ENCODE data around the gene SLC30A2.

The SLC30A2 gene

DNA sequence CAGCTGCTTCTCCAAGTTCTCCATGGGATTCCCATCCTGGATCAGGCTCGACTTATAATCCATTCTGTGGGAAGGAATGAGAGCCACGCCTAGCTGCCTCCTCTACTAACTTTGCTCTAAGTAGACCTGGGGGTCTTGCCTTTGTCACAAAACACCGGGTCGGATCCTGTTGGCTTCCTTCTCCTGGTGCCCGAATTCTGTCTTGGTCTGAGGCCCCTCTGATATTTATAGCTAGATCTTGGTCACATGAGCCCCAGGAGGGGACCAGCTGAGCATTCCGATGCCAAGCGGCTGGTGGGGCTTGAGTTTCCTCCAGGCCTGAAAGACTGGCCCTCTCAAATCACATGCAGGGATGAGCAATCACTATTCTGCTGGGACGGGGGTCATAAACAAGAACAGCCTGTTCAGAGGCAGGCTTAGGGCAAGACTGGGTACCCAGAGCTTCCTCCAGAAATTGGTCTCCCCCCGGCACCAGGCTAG, 21.6 kb upstream of the SLC30A2 start, which contains the start of gene TRIM63:
TSS of gene TRIM63 (minus strand) at position 199 of the 480 bp plus-strand sequence. CDS start at position 63, 136 bp downstream.
- DNase-seq = no peak

DNA sequence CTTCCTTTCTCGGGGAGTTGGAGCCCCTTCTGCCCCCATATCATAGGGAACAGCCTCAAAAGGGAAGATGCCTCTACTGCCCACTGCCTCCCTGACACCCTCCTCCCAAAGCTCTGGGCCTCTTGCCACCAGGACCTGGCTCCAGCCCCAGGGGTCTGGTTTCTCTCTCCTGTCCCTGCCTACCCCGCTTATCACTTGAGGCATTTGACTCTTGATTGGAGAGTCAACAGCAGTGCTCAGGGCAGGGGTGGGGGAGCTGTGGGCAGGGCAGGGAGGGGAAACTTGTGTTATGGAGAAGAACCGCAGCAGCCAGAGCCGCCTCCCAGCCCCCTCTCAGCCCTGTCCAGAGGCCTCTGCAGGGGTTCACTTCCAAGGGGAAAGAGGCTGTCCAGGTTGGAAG, 20.9 kb upstream of the SLC30A2 start:
- DNase-seq = no peak

DNA sequence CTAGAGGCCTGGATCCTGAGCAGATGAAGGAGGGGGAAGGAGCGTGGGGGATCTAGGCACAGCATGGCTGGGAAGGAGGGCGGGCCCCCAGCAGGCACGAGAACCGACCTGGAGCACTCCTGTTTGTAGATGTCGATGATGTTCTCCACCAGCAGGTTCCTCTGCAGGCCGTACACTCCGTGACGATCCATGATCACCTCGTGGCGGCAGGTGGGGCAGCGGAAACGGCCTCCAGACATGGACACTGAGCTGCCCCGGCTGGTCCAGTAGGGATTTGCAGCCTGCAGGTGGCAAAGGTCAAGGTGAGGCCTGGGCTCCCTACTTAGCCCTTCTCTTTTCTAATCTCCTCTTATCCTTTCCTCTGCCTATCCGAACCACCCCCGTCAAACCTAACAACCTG, 20.2 kb upstream of the SLC30A2 start:
- DNase-seq = no peak

- no peak for DNase-seq
Measured at GRCh38 chr1:26064553-26064952, 18.6 kb upstream of the SLC30A2 start.

GRCh38 chr1:26060832-26061574, 15.1 kb upstream of the SLC30A2 start:
- no peak for DNase-seq

DNA sequence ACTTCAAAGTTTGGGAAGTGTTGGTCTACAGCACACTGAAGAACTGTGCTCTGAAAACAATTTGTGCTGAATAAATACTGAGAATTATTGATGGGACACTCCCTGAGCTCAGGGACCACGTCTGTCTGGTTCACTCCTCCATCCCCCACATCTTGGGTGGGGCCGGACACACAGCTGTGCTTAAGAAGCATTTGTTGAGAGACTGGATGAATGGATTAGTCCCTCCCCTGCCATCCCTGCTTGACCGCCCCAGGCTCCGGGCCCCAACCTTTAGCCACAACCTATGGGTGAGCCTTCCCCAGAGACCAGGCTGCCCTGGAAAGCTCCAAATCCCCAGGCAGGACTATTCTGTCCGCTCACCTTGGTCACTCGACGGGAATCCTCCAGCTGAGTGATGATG, 14.0 kb upstream of the SLC30A2 start:
- DNase-seq = no peak

GRCh38 chr1:26058052-26058595, 12.2 kb upstream of the SLC30A2 start:
- DNase-seq = no peak

GRCh38 chr1:26057189-26057588, 11.3 kb upstream of the SLC30A2 start:
- no peak for DNase-seq

DNA sequence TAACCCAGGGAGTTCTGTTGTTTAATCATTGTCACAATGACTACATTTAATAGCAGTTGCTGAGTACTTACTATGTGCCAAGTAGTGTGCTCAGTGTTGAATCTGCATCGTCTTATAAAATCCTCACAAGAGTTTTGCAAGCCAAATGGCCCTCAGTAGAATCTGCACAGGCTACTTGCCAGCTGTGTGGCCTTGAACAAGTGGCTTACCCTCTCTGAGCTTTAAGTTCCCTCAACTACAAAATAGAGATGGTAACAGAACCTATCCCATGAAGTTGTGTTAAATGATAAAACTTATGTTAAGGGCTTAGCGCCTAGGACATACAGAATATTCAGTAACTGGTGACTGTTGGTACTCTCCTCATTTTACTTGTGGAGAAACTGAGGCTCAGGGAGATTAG, 9.1 kb upstream of the SLC30A2 start:
- DNase-seq = no peak

DNA sequence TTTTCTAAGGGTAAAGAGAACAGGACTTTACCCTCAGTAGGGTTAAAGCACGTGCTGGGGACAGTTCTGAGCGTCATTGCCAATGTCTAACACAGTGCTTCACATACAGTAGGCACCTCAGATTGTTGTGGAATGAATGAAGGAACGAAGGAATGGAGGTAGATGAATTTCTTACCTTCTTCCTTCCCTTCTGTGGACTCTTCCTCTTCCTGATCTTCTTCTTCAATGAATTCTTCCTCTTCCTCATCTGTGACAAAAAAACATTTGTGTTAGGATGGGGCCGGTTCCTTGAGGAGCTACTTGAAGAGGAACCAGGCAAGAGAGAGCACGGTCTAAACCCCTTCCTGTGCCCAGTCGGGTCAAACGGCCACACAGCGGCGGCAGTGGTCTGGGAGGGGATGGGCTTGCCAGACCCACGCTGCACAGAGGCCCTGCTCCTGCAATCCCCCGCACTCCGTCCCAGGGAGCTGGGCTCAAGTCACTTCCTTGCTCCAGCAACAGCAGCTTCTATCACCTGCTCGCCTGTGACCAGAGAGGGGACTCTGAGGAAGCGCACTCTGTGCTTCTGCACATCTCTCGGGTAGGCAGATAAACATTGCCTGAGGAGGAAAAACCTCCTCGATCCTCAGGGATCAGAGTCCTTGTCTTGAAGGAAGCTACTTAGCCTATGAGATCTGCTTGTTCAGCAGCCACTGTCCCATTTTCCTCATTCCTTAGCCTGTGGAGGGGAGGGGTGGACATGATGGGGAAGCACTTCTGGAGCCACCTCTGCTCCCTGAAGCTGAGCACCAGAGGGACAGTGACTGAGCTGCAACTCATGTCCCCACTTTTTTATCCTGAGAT, 8.0 kb upstream of the SLC30A2 start:
- DNase-seq = no peak

DNA sequence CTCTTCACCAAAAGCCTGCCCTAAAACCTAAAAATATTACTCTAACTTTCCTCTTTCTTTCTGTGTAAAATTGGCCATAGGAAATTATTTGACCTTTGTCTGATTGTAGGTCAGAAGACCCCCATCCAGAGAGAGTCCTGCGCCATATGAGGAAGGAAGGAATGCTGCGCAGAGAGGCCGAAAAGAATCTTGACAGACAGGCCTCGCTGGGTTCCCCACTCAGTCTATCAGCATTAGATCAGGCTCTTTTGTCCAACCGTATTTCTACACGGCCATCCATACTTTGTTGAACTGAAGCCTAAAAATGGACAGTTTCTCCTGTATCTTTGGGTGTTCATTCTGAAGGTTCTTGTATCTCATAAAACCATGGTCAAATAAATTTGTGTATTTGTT, 4.3 kb upstream of the SLC30A2 start:
- no peak for DNase-seq

GRCh38 chr1:26049531-26050247, 3.8 kb upstream of the SLC30A2 start:
- no peak for DNase-seq

DNA sequence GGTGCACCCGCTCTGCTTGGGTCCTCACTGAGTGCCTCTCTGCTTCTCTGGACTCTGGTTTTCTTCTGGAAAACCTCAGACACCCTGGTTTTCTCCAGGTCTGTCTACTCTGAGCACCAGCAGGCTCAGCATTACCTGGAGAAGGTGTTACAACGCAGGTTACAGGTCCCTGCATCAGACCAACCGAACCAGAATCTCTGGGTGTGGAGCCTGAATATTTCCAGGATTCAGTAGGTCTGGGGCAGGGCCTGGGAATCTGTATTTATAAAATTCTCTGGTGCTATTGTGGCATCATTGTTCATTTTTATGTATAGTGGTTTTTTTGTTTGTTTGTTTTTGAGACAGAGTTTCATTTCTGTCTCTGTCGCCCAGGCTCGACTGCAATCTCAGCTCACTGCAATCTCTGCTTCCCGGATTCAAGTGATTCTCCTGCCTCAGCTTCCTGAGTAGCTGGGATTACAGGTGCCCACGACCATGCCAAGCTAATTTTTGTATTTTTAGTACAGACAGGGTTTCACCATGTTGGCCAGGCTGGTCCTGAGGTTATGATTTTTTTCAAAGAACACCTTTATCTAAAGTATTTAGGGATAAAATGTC, 1.5 kb upstream of the SLC30A2 start:
- DNase-seq = no peak

- DNase-seq = no peak
Measured at GRCh38 chr1:26046246-26047095, 553 bp upstream of the SLC30A2 start.

GRCh38 chr1:26044971-26045721, 772 bp downstream of the SLC30A2 start:
- DNase-seq = no peak

DNA sequence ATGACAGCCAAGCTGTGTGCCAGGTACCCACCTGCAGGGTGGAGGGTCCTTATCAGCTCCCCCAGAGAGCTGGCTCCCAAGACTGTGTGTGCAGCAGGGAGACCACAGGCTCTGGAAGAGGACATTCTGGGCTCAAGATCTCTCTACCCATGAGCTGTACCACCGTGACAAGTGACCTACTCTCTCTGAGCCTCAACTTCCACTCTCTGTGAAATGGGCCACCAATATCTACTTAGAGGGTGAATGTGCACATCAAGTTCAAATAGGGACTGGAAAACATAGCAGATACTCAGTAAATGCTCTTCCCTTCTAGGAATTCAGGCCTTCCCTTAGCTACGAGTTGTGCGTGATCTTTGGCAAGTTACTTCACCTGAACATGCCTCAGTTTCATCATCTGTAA, 1.5 kb downstream of the SLC30A2 start:
- no peak for DNase-seq

DNA sequence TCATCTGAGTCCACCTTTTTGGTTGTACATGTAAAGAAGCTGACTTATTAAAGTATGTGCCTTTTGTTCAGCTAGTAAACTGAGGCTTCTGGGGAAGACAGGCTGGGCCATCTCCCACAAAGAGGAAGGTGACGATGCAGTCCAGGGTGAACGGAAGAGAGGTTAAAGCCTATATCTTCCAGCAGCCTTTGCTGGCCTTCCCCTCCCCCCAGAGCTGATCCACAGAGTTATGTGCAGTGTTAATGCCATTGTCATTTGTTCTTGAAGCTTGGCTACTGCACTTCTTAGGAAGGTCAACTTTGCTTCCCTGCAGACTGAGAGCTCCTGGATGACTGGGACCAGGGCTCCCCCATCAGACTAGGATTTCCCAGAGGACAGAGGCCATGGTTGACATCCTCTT, 2.2 kb downstream of the SLC30A2 start:
- no peak for DNase-seq

DNA sequence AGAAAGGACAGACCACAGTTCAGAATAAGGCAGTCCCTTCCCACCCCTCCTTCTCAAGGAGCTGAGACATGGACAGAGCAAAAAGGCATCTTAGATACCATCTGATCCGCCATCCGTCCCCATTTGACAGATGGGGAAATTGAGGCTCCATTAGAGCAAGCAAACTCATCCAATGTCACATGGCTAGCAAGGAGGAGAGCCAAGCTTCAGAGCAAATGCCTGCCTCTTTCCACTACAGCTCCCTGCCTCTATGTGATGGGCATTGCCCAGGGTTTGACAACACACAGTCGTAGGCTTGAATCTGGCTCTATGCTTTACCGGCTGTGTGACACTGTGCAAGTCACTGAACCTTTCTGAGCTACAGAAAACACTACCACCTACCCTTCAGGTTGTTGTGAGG, 3.9 kb downstream of the SLC30A2 start:
- DNase-seq = no peak

GRCh38 chr1:26041401-26041800, 4.5 kb downstream of the SLC30A2 start:
- no peak for DNase-seq

DNA sequence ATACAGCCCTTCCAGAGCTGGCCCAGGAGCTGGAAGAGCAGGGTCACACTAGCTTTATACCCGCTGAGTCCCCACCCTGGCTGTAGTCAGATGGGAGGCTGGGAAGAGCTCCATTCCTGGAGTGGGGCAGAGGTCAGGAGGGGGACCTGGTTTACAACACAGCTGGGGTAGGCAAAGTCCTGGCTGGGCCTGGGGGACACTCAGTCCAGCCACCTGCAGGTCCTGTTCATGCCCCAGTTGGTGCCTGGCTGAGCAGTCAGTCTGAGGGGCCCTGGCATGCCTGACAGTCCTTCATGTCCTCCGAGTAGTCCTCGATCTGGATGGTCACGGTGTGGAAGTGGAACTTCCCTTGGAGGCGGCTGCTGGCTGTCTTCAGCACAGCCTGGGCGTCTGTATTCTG, 7.0 kb downstream of the SLC30A2 start:
- DNase-seq = no peak

GRCh38 chr1:26038477-26038876, 7.4 kb downstream of the SLC30A2 start:
- no peak for DNase-seq

All from NCI-H446 treated with DMSO at 0.1 percent for 48 hours (cell line).